ENCODE data around the gene ARL6IP6. TPM values are rescaled to one million over a fixed set of nuclear protein-coding genes. Genes with fewer than 3 reads are reported as not detected.

The ARL6IP6 gene
- total and polyA plus RNA-seq, 2 donors (not counting 1 experiment from before 2014, with no cell fraction given) = 17.8 to 20.4 TPM

DNA sequence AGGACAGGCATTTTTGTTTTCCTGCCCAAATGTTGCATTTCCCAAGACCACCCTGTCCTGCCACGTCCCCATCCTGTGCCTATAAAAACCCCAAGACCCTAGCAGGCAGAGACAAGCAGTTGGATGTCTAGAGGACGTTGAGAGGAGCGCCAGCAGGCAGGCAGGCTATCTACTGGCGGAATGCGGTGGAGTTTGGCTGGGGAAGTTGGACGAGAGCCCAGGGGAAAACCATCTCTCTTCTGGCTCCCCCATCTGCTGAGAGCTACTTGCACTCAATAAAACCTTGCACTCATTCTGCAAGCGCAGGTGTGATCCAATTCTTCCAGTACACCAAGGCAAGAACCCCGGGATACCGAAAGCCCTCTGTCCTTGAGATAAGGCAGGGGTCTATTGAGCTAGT is 72.5 kb downstream of the ARL6IP6 start:
- Histone ChIP-seq H3K27me3 (replicated peaks in 1 of 4; ENCODE audit: control extremely low read depth in 1 of 4, control insufficient read depth in 3 of 4, insufficient read depth in 4 of 4, low read length in 3 of 4) (no peaks in the 10 kb centered on the region), H3K9ac (ENCODE audit: low read length) (no peak overlapping the region), H3K36me3 (replicated peaks in 1 of 2; ENCODE audit: control extremely low read depth in 1 of 2, control insufficient read depth in 1 of 2, extremely low read depth in 1 of 2, insufficient read depth in 2 of 2, low read length in 1 of 2) (no peaks in the 10 kb centered on the region), H3K9me3 (ENCODE audit: control extremely low read depth in 1 of 3, control insufficient read depth in 2 of 3, insufficient read depth in 1 of 3, low read length in 2 of 3) (peaks cover 0 to 7% (median 0%) of the 10 kb centered on the region in 3 donors), H3K4me3 (ENCODE audit: control extremely low read depth in 1 of 5, extremely low read depth in 1 of 5, insufficient read depth in 1 of 5, low read depth in 2 of 5, low read length in 4 of 5) (no peak overlapping the region), H3K27ac (ENCODE audit: low read length in 2 of 2) (no peak overlapping the region), H4K20me1 (ENCODE audit: control insufficient read depth, insufficient read depth, low read length, poor library complexity, severe bottlenecking) (no peaks in the 10 kb centered on the region), H3K4me1 (ENCODE audit: control insufficient read depth in 2 of 2, insufficient read depth in 2 of 2, low read length in 2 of 2) (no peaks in the 10 kb centered on the region), H3K4me2 (replicated peaks; ENCODE audit: low read depth, low read length, poor library complexity, severe bottlenecking) (no peak overlapping the region), H2AFZ (ENCODE audit: insufficient read depth, low read depth, low read length, poor library complexity, severe bottlenecking) (no peak overlapping the region), H3K79me2 (ENCODE audit: control insufficient read depth, insufficient read depth, low read length) (no peaks in the 10 kb centered on the region)
- no peak overlapping the region for H3K4me3 Mint-ChIP-seq
- no peaks in the 10 kb centered on the region for H3K4me1 Mint-ChIP-seq
- intact Hi-C loops (cut with micrococcal nuclease) = no loop called here
- DNase-seq (no peak), ATAC-seq (ENCODE audit: low read depth) (no peak)
- POLR2A ChIA-PET = no interaction called here
- peaks cover 2% of the 10 kb centered on the region for H3K9me3 Mint-ChIP-seq (ENCODE audit: insufficient read depth)
- TF ChIP-seq, protein P1, sequence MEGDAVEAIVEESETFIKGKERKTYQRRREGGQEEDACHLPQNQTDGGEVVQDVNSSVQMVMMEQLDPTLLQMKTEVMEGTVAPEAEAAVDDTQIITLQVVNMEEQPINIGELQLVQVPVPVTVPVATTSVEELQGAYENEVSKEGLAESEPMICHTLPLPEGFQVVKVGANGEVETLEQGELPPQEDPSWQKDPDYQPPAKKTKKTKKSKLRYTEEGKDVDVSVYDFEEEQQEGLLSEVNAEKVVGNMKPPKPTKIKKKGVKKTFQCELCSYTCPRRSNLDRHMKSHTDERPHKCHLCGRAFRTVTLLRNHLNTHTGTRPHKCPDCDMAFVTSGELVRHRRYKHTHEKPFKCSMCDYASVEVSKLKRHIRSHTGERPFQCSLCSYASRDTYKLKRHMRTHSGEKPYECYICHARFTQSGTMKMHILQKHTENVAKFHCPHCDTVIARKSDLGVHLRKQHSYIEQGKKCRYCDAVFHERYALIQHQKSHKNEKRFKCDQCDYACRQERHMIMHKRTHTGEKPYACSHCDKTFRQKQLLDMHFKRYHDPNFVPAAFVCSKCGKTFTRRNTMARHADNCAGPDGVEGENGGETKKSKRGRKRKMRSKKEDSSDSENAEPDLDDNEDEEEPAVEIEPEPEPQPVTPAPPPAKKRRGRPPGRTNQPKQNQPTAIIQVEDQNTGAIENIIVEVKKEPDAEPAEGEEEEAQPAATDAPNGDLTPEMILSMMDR (IDR thresholded peaks at IDR 0.05) = no peak
- TF ChIP-seq EZH2 (IDR thresholded peaks at IDR 0.05; ENCODE audit: borderline replicate concordance, insufficient read depth, low read depth, low read length, poor library complexity, severe bottlenecking) = no peak
- WGBS (ENCODE audit: insufficient coverage) = 81% methylated on average over 8 of the region's 9 CpGs
- no peak overlapping the region for H3K27ac Mint-ChIP-seq
- CTCF ChIA-PET = no interaction called here
- peaks cover 3% of the 10 kb centered on the region for H3K27me3 Mint-ChIP-seq

DNA sequence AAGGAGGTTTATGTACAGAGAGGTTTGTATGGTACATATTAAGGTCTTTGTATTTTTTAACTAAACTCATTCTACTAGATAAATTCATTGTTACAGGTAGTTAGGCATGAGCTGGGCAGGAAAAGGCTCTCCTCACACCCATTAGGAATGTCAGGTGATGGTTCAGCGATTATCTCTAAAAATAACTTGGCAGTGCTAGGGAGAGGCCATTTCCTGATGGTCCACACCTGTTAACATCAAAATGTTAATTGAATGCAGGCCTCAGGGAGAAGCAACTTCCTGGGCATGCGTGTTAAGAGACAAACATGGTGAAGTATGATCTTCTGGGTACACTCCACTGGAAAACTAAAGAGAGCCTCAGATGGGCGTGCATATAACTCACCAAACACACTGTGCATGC is 73.6 kb downstream of the ARL6IP6 start:
- H3K4me3 ChIP-seq (ENCODE audit: control extremely low read depth in 1 of 5, extremely low read depth in 1 of 5, insufficient read depth in 1 of 5, low read depth in 2 of 5, low read length in 4 of 5) = no peak overlapping the region
- Mint-ChIP-seq H3K4me3 (no peak overlapping the region), H3K9me3 (ENCODE audit: insufficient read depth) (peaks cover 2% of the 10 kb centered on the region), H3K27me3 (no peaks in the 10 kb centered on the region), H3K27ac (no peak overlapping the region), H3K4me1 (no peaks in the 10 kb centered on the region)
- ChIA-PET POLR2A (no interaction called here), CTCF (no interaction called here)
- no CpG with 5 or more reads among the region's 3 CpGs for WGBS (ENCODE audit: insufficient coverage)
- no peaks in the 10 kb centered on the region for H4K20me1 ChIP-seq (ENCODE audit: control insufficient read depth, insufficient read depth, low read length, poor library complexity, severe bottlenecking)
- no peak overlapping the region for H3K9ac ChIP-seq (ENCODE audit: low read length)
- H3K27me3 ChIP-seq (replicated peaks in 1 of 4; ENCODE audit: control extremely low read depth in 1 of 4, control insufficient read depth in 3 of 4, insufficient read depth in 4 of 4, low read length in 3 of 4) = no peaks in the 10 kb centered on the region
- DNase-seq (no peak), ATAC-seq (ENCODE audit: low read depth) (no peak)
- no peak overlapping the region for H3K4me2 ChIP-seq (replicated peaks; ENCODE audit: low read depth, low read length, poor library complexity, severe bottlenecking)
- no peaks in the 10 kb centered on the region for H3K9me3 ChIP-seq (ENCODE audit: control extremely low read depth in 1 of 3, control insufficient read depth in 2 of 3, insufficient read depth in 1 of 3, low read length in 2 of 3)
- intact Hi-C loops (cut with micrococcal nuclease) = no loop called here
- H3K4me1 ChIP-seq (ENCODE audit: control insufficient read depth in 2 of 2, insufficient read depth in 2 of 2, low read length in 2 of 2) = no peaks in the 10 kb centered on the region
- no peak overlapping the region for H3K27ac ChIP-seq (ENCODE audit: low read length in 2 of 2)
- no peaks in the 10 kb centered on the region for H3K36me3 ChIP-seq (replicated peaks in 1 of 2; ENCODE audit: control extremely low read depth in 1 of 2, control insufficient read depth in 1 of 2, extremely low read depth in 1 of 2, insufficient read depth in 2 of 2, low read length in 1 of 2)
- no peak overlapping the region for H2AFZ ChIP-seq (ENCODE audit: insufficient read depth, low read depth, low read length, poor library complexity, severe bottlenecking)
- TF ChIP-seq, protein P1 (IDR thresholded peaks at IDR 0.05) = no peak
- no peak for TF ChIP-seq EZH2 (IDR thresholded peaks at IDR 0.05; ENCODE audit: borderline replicate concordance, insufficient read depth, low read depth, low read length, poor library complexity, severe bottlenecking)
- H3K79me2 ChIP-seq (ENCODE audit: control insufficient read depth, insufficient read depth, low read length) = no peaks in the 10 kb centered on the region

Measured in B cell (primary cell).